Stimulated activated CD4-positive, alpha-beta T cell treated with anti-CD3 and anti-CD28 coated beads, Interleukin-2, amount 100 ng/mL, for 4 hours (primary cell): ENCODE data around the gene JCHAIN.
A peak's percentile ranks its signal among the peaks of the same experiment; 100 is the strongest.
"Not testable (repeated sequence)": the region's sequence is repeated elsewhere in the genome, so short reads cannot be mapped to it uniquely, and the experiment has no call there.

Experiments used
- DNase-seq: peaks from one replicate; pipeline ENCODE4 v3.0.0-alpha.2; 2020; ENCODE audit warnings: low read depth

The JCHAIN gene

DNA sequence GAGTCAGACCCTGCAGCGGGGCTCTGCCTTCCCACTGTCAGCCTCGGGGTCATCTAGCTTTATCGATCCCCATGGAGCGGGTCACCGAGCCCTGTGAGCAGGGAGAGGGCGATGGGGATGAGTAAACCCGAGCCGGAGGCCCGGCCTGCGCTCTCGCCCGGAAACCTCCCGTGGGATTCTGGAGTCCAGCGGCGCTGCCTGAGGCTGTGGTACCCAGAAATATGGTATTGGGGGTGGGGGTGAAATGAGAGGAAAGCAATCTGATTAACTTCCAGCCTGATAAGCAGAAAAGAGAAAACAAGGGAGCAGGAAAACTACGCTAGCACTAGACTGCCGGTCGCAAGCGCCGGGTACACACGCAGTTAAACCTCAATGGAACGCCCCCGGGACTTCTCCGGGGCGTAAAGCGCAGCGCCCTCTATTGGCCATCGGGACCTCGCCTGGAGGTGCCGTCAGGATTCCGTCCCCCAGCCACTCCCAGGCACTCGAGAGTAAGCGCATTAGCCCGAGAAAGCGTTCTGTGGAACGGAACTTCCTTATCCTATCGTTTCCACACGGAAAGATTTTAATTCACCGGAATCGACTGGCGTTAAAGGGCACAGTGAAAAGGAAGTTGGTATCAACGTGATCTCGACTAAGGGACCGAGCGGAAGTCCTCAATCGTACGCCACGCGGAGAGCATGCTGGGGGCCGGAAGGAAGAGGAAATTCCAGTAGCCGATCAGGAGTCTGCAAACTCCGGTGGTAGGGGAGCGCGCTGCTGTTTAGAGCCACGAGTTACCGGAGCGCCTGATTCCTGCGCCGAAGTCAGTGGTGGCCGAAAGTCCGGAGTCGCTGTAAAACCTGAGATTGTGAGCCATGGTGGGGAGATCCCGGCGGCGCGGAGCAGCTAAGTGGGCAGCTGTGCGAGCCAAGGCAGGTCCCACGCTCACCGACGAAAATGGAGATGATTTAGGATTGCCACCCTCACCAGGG, 21.8 kb upstream of the JCHAIN start, which contains the start of gene UTP3:
Gene UTP3, plus strand, starts transcription at position 712 of the 974 bp plus-strand sequence. Its CDS starts 146 bp downstream, at position 858.
- DNase-seq = peak; percentile 89

DNA sequence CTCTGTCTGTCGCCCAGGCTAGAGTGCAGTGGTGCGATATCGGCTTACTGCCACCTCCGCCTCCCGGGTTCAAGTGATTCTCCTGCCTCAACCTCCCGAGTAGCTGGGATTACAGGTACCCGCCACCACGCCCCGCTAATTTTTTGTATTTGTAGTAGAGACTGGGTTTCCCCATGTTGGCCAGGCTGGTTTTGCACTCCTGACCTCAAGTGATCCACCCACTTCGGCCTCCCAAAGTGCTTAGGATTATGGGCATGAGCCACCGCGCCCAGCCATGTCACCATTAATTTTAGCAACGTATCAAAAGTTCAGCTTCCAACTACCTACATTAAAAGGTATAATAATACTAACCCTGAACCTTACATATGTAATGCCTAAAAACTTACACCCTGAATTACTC, 21.1 kb upstream of the JCHAIN start:
- DNase-seq = no peak

DNA sequence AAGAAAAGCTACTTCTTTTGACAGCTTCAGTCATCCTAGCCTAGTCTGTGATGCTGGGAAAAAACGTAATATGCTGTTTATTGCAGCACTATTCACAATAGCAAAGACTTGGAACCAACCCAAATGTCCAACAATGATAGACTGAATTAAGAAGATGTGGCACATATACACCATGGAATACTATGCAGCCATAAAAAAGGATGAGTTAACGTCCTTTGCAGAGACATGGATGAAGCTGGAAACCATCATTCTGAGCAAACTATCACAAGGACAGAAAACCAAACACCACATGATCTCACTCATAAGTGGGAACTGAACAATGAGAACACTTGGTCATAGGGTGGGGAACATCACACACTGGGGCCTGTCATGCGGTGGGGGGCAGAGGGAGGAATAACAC, 15.8 kb upstream of the JCHAIN start:
- not testable (repeated sequence) for DNase-seq

DNA sequence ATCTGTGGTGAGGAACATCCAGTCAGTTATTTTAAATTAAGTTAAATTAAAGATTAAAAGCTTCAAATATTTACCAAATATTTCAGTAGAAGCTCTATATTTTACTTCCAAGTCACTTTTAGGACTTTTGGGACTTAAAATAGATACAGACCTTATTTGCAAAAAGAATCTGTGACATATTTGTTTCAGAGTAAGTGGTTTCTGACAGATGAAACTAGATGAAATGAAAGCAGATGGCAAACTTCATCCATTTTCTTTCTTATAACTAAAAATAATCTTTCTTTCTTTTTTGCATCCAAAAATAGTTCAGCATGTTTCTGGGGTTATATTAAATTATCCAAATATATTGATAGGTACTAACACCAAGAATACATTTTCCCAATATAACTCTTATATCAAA, 15.4 kb upstream of the JCHAIN start:
- no peak for DNase-seq

DNA sequence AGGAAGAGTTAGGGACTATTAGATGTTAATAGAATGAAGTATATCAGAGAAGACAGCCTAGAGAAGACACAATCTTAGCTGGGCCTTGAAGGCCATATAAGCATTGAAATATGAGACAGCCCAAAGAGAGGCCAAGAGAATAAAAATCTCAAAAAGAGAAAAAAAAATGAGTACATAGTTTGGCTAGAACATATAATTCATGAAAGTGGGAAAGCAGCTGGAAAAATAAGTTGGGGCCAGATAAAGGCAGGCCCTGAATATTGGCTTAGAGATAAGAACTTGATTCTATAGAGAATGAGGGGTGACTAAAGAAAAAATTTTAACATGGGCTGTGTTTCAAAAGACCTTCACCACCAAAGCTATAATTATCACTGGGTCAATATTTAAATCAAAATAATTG, 14.6 kb upstream of the JCHAIN start:
- DNase-seq = no peak

DNA sequence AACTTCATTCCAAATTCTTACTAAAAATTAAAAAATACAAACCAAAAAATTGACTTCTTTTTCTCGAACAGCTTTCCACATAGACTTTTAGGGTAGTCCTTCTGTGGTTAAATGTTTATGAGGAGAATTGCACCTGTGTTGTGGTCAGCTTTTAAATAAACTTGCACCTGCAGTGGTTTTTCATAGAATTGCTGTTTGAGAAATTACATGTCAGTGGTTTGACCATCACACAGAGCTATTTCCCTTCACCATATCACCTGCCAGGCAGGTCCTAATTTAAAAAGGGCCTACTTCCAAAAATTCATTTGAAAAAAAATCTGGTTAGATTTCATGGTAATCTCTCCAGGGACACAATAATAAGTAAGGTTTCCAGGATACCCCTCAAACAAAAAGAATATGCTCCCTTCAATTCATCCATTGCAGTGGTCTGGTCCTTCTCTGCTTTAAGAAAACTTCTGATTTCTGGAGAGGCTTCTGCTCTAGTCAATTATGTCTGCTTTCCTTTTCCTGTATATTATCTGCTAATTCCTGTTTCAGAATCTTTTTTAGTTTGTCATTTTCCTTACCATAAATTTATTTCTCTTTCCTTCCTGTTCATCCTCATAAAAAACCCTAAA, 12.2 kb upstream of the JCHAIN start:
- no peak for DNase-seq

DNA sequence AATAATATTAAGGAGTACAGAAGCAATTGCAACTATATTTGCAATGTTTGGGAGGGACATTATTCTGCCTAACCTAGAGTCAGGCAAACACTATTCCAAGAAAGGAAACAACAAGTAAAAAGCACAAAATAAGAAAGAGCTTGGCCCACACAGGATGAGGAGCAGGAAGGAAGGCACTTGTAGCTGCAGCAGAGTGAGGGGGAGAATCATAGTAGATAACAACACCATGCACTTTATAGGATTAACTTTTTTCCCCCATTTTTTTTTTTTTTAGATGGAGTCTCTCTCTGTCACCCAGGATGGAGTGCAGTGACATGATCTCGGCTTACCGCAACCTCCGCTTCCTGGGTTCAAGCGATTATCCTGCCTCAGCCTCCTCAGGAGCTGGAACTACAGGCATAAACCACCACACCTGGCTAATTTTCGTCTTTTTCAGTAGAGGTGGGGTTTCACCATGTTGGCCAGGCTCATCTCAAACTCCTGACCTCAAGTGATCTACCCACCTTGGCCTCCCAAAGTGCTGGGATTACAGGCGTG, 10.3 kb upstream of the JCHAIN start:
- DNase-seq = no peak

DNA sequence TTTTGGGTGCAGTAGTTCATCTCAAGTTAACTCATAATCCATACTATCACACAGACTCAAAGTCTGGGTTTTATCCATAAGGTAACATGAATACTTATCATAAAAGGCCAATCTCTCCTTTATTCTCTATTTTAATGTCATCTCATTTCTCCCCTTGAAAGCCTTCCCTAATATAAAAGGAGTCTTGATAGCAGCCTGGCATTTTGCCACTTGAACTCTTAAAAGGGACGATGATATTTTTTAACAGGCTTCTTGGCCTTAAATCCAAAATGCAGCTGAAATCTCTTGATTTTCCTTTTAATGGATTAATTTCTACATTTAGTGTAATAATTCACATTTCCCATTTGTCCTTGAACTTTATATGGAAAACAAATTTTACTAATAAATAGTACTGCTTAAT, 8.4 kb upstream of the JCHAIN start:
- DNase-seq = no peak

DNA sequence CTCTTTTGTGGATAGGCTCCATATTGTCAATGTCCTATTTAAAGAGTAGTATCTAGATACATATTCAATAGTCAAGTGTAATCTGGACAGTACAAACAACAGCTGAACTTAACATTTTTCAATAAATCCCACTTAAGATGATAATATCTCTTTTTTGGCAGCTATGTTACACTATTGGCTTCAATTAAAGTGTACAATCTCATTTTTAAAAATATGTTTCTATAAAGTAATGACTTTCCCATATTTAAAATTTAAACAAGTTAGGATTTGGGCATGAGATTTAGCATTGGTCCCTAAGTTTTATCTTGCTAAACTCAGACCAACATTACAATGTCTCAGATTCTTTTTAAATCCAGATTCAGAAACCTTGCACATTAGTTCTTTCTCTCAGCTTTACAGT, 7.9 kb upstream of the JCHAIN start:
- no peak for DNase-seq

DNA sequence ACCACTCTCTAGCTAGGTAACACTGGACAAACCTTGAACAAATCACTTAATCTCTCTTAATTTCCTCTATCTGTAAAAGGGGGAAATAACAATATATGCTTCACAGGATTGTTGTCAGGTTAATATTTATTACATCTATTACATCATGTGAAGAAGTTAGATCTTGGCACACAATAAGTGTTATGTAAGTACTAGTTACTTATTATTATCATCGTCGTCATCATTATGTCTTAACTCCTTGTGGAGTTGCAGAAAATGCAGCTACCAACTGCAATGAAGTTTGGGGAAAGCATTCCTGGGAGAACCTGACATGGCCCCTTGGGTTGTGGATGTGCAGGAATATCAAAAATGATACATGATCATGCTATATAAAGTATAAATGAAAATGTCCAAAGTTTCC, 4.8 kb upstream of the JCHAIN start:
- DNase-seq = no peak

DNA sequence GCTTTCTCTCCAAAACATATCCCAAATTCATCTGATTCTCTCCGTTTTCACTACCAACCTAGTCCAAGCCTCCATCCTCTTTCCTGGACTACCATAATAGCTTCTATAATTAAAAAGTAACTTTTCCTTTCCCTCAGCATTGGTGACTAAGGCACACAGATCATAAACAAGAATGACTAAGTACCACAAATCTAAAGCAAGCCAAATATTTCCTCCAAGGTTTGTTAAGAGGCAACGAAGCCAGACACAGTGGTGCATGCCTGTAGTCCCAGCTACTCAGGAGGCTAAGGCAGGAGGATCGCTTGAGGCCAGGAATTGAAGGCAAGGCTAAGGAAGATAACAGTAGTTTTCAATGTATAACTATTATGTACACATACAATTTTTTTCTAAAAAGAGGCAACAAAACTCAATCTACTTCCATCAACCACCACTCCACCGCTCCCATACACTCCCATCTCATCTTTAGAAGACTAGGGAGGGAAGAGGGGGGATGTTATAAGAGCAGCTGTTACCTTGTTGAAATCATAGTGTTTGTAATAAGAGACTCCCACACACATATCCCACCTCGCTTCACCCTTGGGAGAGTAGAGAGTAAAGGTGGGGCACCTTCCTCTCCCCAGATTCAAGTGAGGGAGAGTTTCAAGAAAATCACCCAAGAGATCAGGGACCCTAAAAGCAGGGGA, 4.2 kb upstream of the JCHAIN start:
- DNase-seq = no peak

DNA sequence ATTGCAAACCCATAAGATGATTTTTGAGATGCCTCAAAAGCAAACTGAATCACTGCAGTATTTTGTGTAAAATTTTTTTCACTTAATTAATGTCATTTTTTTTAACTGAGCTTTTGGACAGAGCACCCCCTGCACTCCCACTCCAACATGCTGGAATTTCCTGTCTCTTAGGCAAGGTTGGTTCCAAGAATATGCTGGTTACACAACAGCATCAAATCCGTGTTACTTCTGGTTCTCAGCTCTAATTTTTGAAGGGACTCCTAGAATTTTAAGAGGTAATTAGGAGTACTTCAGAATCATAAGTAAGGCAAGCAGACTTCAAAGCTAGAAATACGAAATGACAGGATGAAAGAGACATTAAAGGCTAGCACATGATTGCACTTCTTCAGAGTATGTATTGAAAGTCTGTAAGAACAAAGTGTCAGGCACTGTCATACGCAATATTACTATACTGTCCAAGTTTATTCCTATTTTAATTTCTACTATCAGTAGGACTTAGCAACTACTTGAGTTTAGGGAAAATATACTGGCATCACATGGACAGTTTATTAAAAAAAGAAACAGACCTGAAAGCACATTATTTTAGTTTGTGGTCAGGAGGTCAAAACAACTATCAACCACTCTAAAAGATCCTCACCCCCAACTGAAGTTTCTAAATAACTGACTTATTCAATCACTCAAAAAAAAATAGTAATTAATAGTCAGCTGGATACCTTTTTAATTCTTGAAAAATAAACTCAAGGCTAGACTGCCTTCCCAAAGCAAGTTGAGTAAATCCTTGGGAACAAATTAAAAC, 1.6 kb upstream of the JCHAIN start:
- DNase-seq = no peak

DNA sequence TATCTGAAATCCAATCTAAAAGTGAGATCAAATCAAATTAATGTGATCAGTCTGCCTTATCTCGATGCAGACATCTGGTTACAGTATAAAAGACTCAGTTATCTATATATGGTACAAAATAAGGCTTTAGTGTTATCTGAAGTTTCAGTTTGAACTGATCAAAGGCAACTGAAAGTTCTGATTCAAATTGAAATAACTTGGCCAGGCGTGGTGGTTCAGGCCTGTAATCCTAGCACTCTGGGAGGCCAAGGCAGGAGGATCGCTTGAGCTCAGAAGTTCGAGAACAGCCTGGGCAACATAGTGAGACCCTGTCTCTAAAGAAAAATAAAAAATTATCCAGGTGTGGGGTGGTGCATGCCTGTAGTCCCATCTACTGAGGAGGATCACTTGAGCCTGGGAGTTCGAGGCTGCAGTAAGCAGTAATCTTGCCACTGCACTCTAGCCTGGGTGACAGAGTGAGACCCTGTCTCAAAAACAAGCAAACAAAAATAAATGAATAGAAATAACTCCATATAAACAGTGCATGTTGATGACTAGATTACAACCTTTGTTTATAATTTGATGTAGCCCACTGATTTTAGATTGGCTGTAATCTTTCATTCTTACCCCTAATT, 4.9 kb downstream of the JCHAIN start:
- DNase-seq = not testable (repeated sequence)

DNA sequence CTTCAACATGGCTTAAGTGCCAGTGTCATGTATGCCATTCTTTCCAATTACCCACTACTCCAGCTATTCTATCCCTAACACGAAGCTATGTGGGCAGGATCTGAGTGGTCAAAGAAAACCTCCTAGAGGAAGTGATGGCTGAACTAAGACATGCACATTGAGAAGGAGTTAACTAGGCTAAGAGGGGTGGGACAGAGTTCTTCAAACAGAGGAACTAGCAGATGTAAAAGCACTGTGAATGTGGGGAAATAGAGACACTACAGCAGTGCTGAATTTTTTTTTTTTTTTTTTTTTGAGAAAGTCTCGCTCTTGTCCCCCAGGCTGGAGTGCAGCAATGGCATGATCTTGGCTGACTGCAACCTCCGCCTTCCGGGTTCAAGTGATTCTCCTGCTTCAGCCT, 6.2 kb downstream of the JCHAIN start:
- DNase-seq = no peak

DNA sequence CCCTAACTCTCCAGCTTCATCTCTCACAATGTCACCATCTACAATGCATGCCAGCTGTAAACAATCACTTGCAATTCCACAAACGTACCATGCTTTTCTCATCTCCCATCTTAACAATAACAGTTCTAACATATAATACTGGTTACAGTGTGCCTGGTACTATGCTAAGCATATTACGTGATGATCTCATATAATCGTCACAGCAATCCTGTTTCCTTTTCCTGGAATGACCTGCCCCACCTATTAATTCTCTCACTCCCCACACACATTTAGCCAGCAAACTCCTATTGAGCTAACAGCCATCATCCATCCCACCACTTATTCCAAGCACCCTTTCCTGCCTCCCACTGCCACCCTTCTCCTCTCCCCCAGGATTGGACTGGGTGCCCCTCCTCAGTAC, 7.9 kb downstream of the JCHAIN start:
- DNase-seq = no peak

DNA sequence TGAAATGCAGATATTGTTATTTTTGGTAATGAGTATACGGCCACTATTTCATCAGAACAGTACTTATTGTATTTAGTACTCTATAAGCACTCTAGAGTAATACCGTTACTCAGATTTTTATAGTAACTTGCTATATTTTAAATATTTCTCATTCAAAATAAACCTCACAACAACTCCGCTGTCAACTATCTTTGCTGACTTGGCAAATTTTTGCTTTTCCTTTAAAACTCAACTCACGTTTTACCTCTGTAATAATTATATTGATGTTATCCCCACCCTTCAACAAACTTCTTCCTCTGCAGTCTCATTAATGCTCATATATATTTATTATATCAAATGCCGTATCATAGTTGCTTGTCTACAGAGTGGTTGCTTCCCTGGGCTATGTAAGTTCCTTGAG, 9.0 kb downstream of the JCHAIN start:
- DNase-seq = no peak

DNA sequence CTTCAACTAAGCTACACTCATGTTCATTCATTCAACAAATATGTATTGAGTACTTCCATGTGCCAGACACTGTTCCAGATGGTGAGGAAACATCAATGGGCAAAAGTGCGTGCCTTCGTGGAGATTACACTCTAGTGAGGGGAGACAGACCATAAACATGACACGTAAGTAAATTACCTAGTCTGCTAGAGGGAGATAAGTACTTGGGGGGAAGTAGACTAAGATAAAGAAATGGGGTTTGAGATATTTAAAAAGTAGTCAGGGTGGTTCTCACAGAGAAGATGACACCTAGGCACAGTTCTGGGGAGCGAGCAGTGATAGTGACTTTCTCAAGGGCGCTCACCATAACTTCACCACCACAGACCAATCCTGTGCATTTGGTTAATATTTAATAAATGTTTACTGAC, 11.7 kb downstream of the JCHAIN start:
- DNase-seq = no peak

DNA sequence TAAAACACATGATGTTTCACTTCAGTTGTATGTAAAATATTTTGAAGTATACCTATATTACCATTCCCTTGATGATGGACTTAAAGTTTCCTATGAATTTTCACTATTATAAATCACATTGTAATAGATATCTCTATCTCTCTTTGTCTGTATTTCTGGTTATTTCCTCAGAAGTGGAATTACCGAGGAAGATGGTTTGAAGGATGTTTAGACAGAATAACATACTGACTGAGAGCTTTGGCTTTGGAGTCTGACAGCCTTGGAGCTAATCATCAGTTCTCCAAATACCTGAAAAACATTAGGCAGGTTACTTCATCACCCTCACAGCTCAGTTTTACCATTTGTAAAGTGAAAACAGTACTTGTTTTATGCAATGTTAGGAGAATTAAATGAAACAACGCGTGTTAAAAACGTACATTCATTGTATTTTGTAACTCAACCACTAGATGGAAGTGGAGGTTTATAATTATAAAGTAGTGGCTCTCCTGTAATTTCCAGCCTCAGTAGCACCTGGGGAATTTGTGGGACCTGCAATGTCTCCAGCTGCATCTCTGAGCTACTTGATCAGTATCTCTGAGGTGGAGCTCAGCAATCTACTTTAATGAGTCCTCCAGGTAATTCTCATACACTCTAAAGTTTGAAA, 14.3 kb downstream of the JCHAIN start:
- DNase-seq = no peak

DNA sequence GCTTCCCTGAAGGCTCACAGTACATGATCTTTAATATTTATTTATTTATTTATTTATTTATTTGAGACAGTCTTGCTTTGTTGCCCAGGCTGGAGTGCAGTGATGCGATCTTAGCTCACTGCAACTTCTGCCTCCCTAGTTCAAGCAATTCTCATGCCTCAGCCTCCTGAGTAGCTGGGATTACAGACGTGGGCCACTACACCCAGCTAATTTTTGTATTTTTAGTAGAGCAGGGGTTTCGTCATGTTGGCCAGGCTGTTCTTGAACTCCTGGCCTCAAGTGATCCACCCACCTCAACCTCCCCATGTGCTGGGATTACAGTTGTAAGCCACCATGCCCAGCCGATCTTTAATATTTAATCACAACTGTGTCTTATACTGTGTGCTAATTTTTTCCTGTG, 15.6 kb downstream of the JCHAIN start:
- not testable (repeated sequence) for DNase-seq

DNA sequence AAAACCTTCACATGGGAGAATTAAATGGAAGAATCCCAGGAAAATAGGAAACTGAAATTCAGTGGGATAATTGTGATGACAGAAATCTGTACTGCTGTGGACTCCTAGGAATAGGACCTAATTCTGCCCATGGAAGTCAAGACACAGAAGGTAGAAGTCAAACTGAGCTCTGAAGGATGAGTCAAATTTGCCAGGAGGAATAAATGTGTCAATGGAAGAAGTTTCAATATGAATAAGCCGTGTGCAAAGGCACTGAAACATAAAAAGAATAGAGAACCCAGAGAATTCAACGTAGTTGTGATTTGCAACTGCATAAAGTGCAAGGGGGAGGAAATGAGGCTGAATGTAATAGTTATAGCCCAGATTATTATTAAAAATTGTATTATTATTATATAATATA, 26.1 kb downstream of the JCHAIN start:
- DNase-seq = no peak
